Measurements from ENCODE around the gene RNF212B. TPM values are rescaled to one million over a fixed set of nuclear protein-coding genes. Genes with fewer than 3 reads are reported as not detected.
"Not testable (repeated sequence)": the region's sequence is repeated elsewhere in the genome, so short reads cannot be mapped to it uniquely, and the experiment has no call there.

RNF212B gene, protein sequence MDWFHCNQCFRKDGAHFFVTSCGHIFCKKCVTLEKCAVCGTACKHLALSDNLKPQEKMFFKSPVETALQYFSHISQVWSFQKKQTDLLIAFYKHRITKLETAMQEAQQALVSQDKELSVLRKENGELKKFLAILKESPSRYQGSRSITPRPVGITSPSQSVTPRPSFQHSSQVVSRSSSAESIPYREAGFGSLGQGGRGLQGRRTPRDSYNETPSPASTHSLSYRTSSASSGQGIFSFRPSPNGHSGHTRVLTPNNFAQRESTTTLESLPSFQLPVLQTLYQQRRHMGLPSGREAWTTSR
- not detected in 2 replicates for total RNA-seq

DNA sequence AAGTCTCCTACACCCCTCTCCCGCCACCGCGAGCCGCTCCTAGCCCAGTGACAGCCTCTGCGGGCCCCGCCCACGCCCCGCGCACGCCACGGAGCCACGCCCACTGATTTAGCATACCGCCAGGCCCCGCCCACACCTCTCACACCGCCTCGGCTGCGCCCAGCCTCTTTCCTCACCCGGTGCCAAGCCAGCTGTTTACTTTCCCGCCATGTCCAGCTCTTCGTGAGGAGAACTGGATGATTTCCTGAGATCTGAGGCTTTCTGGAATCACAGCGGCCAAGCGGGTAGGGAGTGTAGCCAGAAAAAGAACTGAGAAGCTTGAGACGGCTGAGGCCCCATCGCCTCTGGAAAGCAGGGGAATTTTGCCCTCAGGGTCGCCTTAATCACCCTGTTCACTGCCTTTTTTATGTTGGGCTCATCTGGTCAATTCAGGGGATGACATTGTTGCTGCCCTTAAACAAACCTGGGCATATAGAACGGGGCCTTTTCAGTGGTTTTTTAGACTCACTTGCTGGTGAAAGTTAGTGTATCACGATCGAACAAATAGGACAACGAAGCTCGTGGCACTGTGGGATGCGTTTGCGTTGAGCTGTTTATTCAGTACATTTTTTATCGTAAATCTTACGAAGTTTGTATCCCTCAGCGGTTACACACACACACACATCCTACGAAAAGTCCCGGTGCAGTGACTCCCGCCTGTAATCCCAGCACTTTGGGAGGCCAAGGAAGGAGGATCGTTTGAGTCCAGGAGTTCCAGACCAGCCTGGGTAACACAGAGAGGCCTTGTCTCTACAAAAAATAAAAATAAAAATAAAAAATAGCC is at the start of gene RNF212B:
TSS of gene RNF212B (plus strand) at position 165 of the 823 bp plus-strand sequence. CDS start 2,410 bp downstream, outside the sequence.
- Histone ChIP-seq H3K4me3 (ENCODE audit: low read depth, low read length) (peak within 1 kb of the TSS; percentile 6), H3K36me3 (ENCODE audit: control insufficient read depth, insufficient read depth, low read length) (no peaks in the 10 kb centered on the region), H3K27me3 (ENCODE audit: control insufficient read depth, insufficient read depth, low read length) (no peaks in the 10 kb centered on the region)
- DNase-seq (ENCODE audit: low read depth), result peak; percentile 32
- TF ChIP-seq, protein P1, sequence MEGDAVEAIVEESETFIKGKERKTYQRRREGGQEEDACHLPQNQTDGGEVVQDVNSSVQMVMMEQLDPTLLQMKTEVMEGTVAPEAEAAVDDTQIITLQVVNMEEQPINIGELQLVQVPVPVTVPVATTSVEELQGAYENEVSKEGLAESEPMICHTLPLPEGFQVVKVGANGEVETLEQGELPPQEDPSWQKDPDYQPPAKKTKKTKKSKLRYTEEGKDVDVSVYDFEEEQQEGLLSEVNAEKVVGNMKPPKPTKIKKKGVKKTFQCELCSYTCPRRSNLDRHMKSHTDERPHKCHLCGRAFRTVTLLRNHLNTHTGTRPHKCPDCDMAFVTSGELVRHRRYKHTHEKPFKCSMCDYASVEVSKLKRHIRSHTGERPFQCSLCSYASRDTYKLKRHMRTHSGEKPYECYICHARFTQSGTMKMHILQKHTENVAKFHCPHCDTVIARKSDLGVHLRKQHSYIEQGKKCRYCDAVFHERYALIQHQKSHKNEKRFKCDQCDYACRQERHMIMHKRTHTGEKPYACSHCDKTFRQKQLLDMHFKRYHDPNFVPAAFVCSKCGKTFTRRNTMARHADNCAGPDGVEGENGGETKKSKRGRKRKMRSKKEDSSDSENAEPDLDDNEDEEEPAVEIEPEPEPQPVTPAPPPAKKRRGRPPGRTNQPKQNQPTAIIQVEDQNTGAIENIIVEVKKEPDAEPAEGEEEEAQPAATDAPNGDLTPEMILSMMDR (IDR thresholded peaks at IDR 0.05; ENCODE audit: insufficient read depth, low read length, poor library complexity, severe bottlenecking), result no peak

DNA sequence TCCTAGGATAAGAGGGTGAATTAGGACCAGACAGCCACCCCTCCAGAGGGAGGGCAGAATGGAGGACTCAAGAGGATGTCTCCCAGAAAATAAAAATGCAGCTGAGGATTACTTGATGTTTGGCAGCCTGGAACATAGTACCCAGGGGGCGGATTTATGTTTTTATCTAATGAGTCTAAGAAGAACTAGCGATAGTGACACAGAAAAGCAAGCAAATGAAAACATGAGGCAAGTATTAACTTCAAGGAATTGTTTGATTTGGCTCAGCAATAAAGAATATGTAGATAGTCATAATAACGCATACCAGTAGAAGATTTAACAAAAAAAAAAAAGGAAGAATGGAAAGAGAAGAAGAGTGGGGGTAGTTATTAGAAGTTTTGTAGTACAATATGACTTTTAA is 44.3 kb upstream of the RNF212B start:
- H3K27me3 ChIP-seq (ENCODE audit: control insufficient read depth, insufficient read depth, low read length), result no peaks in the 10 kb centered on the region
- no peak overlapping the region for H3K4me3 ChIP-seq (ENCODE audit: low read depth, low read length)
- TF ChIP-seq, protein P1 (IDR thresholded peaks at IDR 0.05; ENCODE audit: insufficient read depth, low read length, poor library complexity, severe bottlenecking), result no peak
- DNase-seq (ENCODE audit: low read depth), result no peak
- no peaks in the 10 kb centered on the region for H3K36me3 ChIP-seq (ENCODE audit: control insufficient read depth, insufficient read depth, low read length)

DNA sequence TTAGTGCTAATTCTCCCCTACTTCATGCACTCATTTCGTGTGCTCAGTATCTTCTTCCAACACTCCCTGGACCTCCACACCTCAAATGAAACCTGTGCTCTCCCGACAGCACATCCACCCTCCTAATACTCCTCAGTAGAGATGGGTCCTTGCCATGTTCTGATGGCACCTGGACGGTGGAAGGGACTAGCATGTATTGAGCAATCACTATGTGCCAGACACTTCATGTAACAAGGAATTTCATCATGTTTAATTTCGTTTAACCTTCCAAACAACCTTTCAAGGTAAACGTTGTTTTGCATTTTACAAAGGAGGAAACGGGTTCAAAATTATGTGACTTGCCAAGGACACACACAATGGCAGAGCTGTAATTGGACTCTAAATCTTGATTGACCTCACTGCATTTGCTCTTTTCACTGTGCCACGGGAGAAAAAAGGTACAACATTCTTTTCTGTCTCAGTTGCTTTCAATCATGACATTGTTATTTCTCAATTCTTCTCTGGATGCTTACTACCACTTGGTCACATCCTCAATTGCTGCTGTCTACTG is 42.1 kb upstream of the RNF212B start:
- H3K4me3 ChIP-seq (ENCODE audit: low read depth, low read length), result no peak overlapping the region
- TF ChIP-seq, protein P1 (IDR thresholded peaks at IDR 0.05; ENCODE audit: insufficient read depth, low read length, poor library complexity, severe bottlenecking), result no peak
- H3K27me3 ChIP-seq (ENCODE audit: control insufficient read depth, insufficient read depth, low read length), result no peaks in the 10 kb centered on the region
- no peak for DNase-seq (ENCODE audit: low read depth)
- H3K36me3 ChIP-seq (ENCODE audit: control insufficient read depth, insufficient read depth, low read length), result no peaks in the 10 kb centered on the region

DNA sequence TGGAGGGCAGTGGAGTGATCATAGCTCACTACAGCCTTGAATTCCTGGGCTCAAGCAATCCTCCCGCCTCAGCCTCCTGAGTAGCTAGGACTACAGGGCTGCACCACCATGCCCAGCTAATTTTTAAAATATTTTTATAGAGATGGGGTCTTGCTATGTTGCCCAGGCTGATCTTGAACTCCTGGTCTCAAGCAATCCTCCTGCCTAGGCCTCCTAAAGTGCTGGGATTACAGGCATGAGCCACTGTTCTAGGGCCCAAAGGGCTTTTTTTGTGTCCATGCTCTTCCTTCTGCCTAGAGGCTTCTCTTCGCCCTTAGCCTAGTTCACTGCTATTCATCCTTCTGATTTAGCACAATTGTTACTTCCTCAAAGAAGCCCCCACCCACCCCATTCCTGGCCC is 41.2 kb upstream of the RNF212B start:
- not testable (repeated sequence) for H3K36me3 ChIP-seq (ENCODE audit: control insufficient read depth, insufficient read depth, low read length); H3K4me3 ChIP-seq (ENCODE audit: low read depth, low read length); DNase-seq (ENCODE audit: low read depth); H3K27me3 ChIP-seq (ENCODE audit: control insufficient read depth, insufficient read depth, low read length)

DNA sequence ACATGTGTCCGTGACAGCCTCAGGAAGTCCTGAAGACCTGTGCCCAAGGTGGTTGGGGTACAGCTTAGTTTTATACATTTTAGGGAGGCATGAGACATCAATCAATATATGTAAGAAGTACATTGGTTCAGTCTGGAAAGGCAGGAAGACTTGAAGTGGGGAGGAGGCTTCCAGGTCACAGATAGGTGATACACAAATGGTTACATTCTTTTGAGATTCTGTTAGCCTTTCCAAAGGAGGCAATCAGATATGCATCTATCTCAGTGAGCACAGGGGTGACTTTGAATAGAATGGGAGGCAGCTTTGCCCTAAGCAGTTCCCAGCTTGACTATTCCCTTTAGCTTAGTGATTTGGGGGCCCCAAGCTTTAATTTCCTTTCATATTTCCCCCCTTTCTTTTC is 38.6 kb upstream of the RNF212B start:
- not testable (repeated sequence) for H3K36me3 ChIP-seq (ENCODE audit: control insufficient read depth, insufficient read depth, low read length); H3K27me3 ChIP-seq (ENCODE audit: control insufficient read depth, insufficient read depth, low read length); H3K4me3 ChIP-seq (ENCODE audit: low read depth, low read length); DNase-seq (ENCODE audit: low read depth)

DNA sequence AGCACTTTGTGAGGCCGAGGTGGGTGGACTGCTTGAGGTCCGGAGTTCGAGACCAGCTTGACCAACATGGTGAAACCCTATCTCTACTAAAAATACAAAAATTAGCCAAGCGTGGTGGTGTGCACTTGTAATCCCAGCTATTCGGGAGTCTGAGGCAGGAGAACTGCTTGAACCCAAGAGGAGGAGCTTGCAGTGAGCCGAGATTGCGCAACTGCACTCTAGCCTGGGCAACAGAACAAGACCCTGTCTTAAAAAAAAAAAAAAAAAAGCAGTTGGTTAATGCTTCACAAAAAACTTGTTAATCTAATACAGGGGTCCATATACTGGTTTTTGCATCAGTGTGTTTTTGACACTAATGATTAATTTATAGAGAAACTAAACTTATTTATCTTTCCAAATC is 35.7 kb upstream of the RNF212B start:
- no peak for DNase-seq (ENCODE audit: low read depth)
- Histone ChIP-seq H3K36me3 (ENCODE audit: control insufficient read depth, insufficient read depth, low read length) (no peaks in the 10 kb centered on the region), H3K4me3 (ENCODE audit: low read depth, low read length) (no peak overlapping the region), H3K27me3 (ENCODE audit: control insufficient read depth, insufficient read depth, low read length) (no peaks in the 10 kb centered on the region)
- TF ChIP-seq, protein P1 (IDR thresholded peaks at IDR 0.05; ENCODE audit: insufficient read depth, low read length, poor library complexity, severe bottlenecking), result no peak
